IMR-90 (cell line): ENCODE measurements around the gene RARS2. TPM values are rescaled to one million over a fixed set of nuclear protein-coding genes. Genes with fewer than 3 reads are reported as not detected.

Experiments
- ATAC-seq: fragments of 200-7000 bp; cut with Tn5 transposase; 2 replicates; pipeline ENCODE4 v1.9.1; 2020; ENCODE audit warnings: low read depth, mild to moderate bottlenecking, moderate library complexity
- BruUV-seq: library from RNA; stranded (reverse); fragments of 400-500 nt; replicated peaks from 2 replicates; lab custom pipeline; 2021; lab: Mats Ljungman, UMichigan
- CTCF ChIA-PET: fragments of 300-600 bp; formaldehyde crosslinking; extraction: SDS; loops from one replicate; lab custom pipeline; 2021; ENCODE audit warnings: antibody characterized with exemption; lab: Yijun Ruan, JAX
- POLR2A ChIA-PET: fragments of 300-600 bp; sonication (Branson Sonifier 250); formaldehyde crosslinking; loops from one replicate; lab custom pipeline; 2022; ENCODE audit warnings: antibody characterized with exemption; ENCODE audit not compliant: unreplicated experiment; lab: Charles Lee
- DNase-seq: peaks from one replicate; pipeline ENCODE4 v3.0.0; 2013
- H2AFZ ChIP-seq: replicated peaks from 2 replicates; pipeline ENCODE3; 2013; ENCODE audit warnings: low read length, mild to moderate bottlenecking; ENCODE audit not compliant: poor library complexity
- H2AK5ac ChIP-seq: 2 replicates; pipeline ENCODE4 v1.6.1; 2013; ENCODE audit warnings: low read depth, low read length, inconsistent platforms
- H2AK9ac ChIP-seq: replicated peaks from 2 replicates; pipeline ENCODE3; 2013; ENCODE audit warnings: mild to moderate bottlenecking, low read depth, low read length, moderate library complexity; ENCODE audit not compliant: poor library complexity
- H2BK120ac ChIP-seq: 2 replicates; pipeline ENCODE4 v1.6.1; 2013; ENCODE audit warnings: low read depth, low read length, inconsistent platforms
- H2BK15ac ChIP-seq: 3 replicates; pipeline ENCODE4 v1.6.1; 2013; ENCODE audit warnings: low read depth, low read length, inconsistent platforms
- H2BK20ac ChIP-seq: 2 replicates; pipeline ENCODE4 v1.6.1; 2013; ENCODE audit warnings: low read depth, mild to moderate bottlenecking, inconsistent platforms, low read length, moderate library complexity
- H2BK5ac ChIP-seq: 2 replicates; pipeline ENCODE4 v1.6.1; 2013; ENCODE audit warnings: mild to moderate bottlenecking, low read depth, low read length, inconsistent platforms; ENCODE audit not compliant: poor library complexity, severe bottlenecking
- H3K14ac ChIP-seq: replicated peaks from 2 replicates; pipeline ENCODE4 v1.6.1; 2013; ENCODE audit warnings: low read depth, low read length, inconsistent platforms
- H3K18ac ChIP-seq: 2 replicates; pipeline ENCODE4 v1.6.1; 2013; ENCODE audit warnings: low read depth, low read length, control low read depth
- H3K23ac ChIP-seq: 2 replicates; pipeline ENCODE4 v1.6.1; 2013; ENCODE audit warnings: low read depth, low read length, inconsistent platforms
- H3K27ac ChIP-seq: 2 replicates; pipeline ENCODE4 v1.5.1; 2013; ENCODE audit warnings: mild to moderate bottlenecking, control low read depth, low read length; ENCODE audit not compliant: insufficient read depth
- H3K27me3 ChIP-seq: 2 replicates; pipeline ENCODE4 v1.6.1; 2013; ENCODE audit warnings: low read length; ENCODE audit not compliant: control insufficient read depth, insufficient read depth
- H3K36me3 ChIP-seq: 2 replicates; pipeline ENCODE4 v1.6.1; 2013; ENCODE audit warnings: low read length, mixed read lengths; ENCODE audit not compliant: control insufficient read depth, insufficient read depth
- H3K4ac ChIP-seq: 2 replicates; pipeline ENCODE4 v1.6.1; 2013; ENCODE audit warnings: low read depth, low read length, inconsistent platforms
- H3K4me1 ChIP-seq: 2 replicates; pipeline ENCODE4 v1.6.1; 2013; ENCODE audit warnings: low read length, mixed read lengths; ENCODE audit not compliant: control insufficient read depth, insufficient read depth
- H3K4me2 ChIP-seq: 2 replicates; pipeline ENCODE4 v1.6.1; 2013; ENCODE audit warnings: low read depth, mild to moderate bottlenecking, control low read depth, low read length, moderate library complexity
- H3K4me3 ChIP-seq: 2 replicates; pipeline ENCODE4 v1.5.1; 2013; ENCODE audit warnings: low read depth, mild to moderate bottlenecking, control low read depth, low read length, moderate library complexity; ENCODE audit not compliant: insufficient read depth
- H3K56ac ChIP-seq: 2 replicates; pipeline ENCODE4 v1.6.1; 2013; ENCODE audit warnings: low read length, inconsistent platforms; ENCODE audit not compliant: insufficient read depth; ENCODE audit errors: extremely low read depth
- H3K79me1 ChIP-seq, 2 experiments: 2 replicates each; pipeline ENCODE4 v1.6.1; 2013; ENCODE audit warnings: low read length in 2 of 2, inconsistent platforms in 1 of 2, low read depth in 1 of 2
- H3K9ac ChIP-seq: 2 replicates; pipeline ENCODE4 v1.6.1; 2013; ENCODE audit warnings: low read depth, low read length, control low read depth
- H3K9me1 ChIP-seq: 2 replicates; pipeline ENCODE4 v1.6.1; 2013; ENCODE audit warnings: low read length, inconsistent platforms; ENCODE audit not compliant: insufficient read depth
- H3K9me3 ChIP-seq: 2 replicates; pipeline ENCODE4 v1.6.1; 2013; ENCODE audit warnings: low read length; ENCODE audit not compliant: control insufficient read depth, insufficient read depth
- H4K20me1 ChIP-seq: 2 replicates; pipeline ENCODE4 v1.6.1; 2013; ENCODE audit warnings: low read length, inconsistent platforms; ENCODE audit not compliant: insufficient read depth
- H4K5ac ChIP-seq: 2 replicates; pipeline ENCODE4 v1.6.1; 2013; ENCODE audit warnings: mild to moderate bottlenecking, low read depth, low read length, control low read depth
- H4K8ac ChIP-seq, 2 experiments: 2 replicates each; pipeline ENCODE4 v1.6.1; 2013; ENCODE audit warnings: low read depth in 2 of 2, low read length in 2 of 2, control low read depth in 1 of 2, inconsistent platforms in 1 of 2
- H4K91ac ChIP-seq: 2 replicates; pipeline ENCODE4 v1.6.1; 2013; ENCODE audit warnings: low read depth, low read length, inconsistent platforms; ENCODE audit not compliant: insufficient read depth
- BHLHE40 ChIP-seq: fragments of 150-350 bp; IDR thresholded peaks from 2 replicates; pipeline ENCODE4 v1.6.1; 2016; ENCODE audit warnings: mild to moderate bottlenecking, low read depth, low read length
- CEBPB ChIP-seq: IDR thresholded peaks from 2 replicates; pipeline ENCODE4 v1.6.1; 2012; ENCODE audit warnings: low read depth, low read length, improper control_type of control experiment
- CHD1 ChIP-seq: IDR thresholded peaks from 2 replicates; pipeline ENCODE4 v1.6.1; 2012; ENCODE audit warnings: low read depth, low read length, improper control_type of control experiment
- CTCF ChIP-seq: conservative IDR thresholded peaks from 2 replicates; pipeline ENCODE4 v1.5.1; 2012; ENCODE audit warnings: mild to moderate bottlenecking, low read depth, low read length, improper control_type of control experiment
- ELK1 ChIP-seq: fragments of 150-350 bp; IDR thresholded peaks from 2 replicates; pipeline ENCODE4 v1.6.1; 2016; ENCODE audit warnings: low read depth, mild to moderate bottlenecking, low read length, moderate library complexity, borderline replicate concordance
- FOS ChIP-seq: fragments of 150-350 bp; IDR thresholded peaks from 2 replicates; pipeline ENCODE4 v1.6.1; 2016; ENCODE audit warnings: low read depth, low read length
- MAFK ChIP-seq: IDR thresholded peaks from 2 replicates; pipeline ENCODE4 v1.6.1; 2012; ENCODE audit warnings: low read depth, low read length, improper control_type of control experiment
- MAZ ChIP-seq: IDR thresholded peaks from 2 replicates; pipeline ENCODE4 v1.6.1; 2012; ENCODE audit warnings: low read depth, mild to moderate bottlenecking, low read length, improper control_type of control experiment, moderate library complexity, borderline replicate concordance
- MXI1 ChIP-seq: IDR thresholded peaks from 2 replicates; pipeline ENCODE4 v1.6.1; 2012; ENCODE audit warnings: low read depth, mild to moderate bottlenecking, low read length, moderate library complexity, borderline replicate concordance
- NFE2L2 ChIP-seq: fragments of 150-350 bp; IDR thresholded peaks from 2 replicates; pipeline ENCODE4 v1.6.1; 2016; ENCODE audit warnings: low read depth, mild to moderate bottlenecking, low read length
- POLR2A ChIP-seq: IDR thresholded peaks from 2 replicates; pipeline ENCODE4 v1.6.1; 2012; ENCODE audit warnings: mild to moderate bottlenecking, low read depth, low read length
- RAD21 ChIP-seq: IDR thresholded peaks from 2 replicates; pipeline ENCODE4 v1.6.1; 2012; ENCODE audit warnings: low read length, improper control_type of control experiment
- RCOR1 ChIP-seq: IDR thresholded peaks from 2 replicates; pipeline ENCODE4 v1.6.1; 2012; ENCODE audit warnings: mild to moderate bottlenecking, low read length, improper control_type of control experiment; ENCODE audit not compliant: insufficient replicate concordance
- RFX5 ChIP-seq: IDR thresholded peaks from 2 replicates; pipeline ENCODE4 v1.8.0; 2012; ENCODE audit warnings: low read depth, mild to moderate bottlenecking, low read length, moderate library complexity
- SMC3 ChIP-seq: fragments of 150-350 bp; IDR thresholded peaks from 2 replicates; pipeline ENCODE4 v1.6.1; 2016; ENCODE audit warnings: low read depth, mild to moderate bottlenecking, antibody characterized with exemption, low read length, moderate library complexity
- USF2 ChIP-seq: fragments of 150-350 bp; IDR thresholded peaks from 2 replicates; pipeline ENCODE4 v1.6.1; 2017; ENCODE audit warnings: mild to moderate bottlenecking, antibody characterized with exemption, low read length, low read depth
- WGBS, 2 experiments: methylation state at CpG; one replicate each; pipeline versions ENCODE4 v1.1.5 to v1.1.7; 2013; ENCODE audit warnings: missing lambda C conversion rate in 2 of 2; ENCODE audit not compliant: insufficient read length in 1 of 2; ENCODE audit errors: extremely low coverage in 2 of 2; 5-methylcytosine and 5-hydroxymethylcytosine counted together
- dilution Hi-C: fragments of 300-500 bp; cut with HindIII; formaldehyde crosslinking; loops from one replicate; pipeline ENCODE4 v1.14.3; 2018; ENCODE audit warnings: low sequenced_read_pairs; ENCODE audit not compliant: unreplicated experiment
- in situ Hi-C: fragments of 300-500 bp; cut with MboI; formaldehyde crosslinking; loops from 3 replicates; pipeline ENCODE4 v1.14.3; 2019; ENCODE audit warnings: low sequenced_read_pairs, inconsistent platforms, mixed read lengths
- intact Hi-C: fragments of 100-400 bp; cut with micrococcal nuclease; formaldehyde crosslinking; loops from 2 replicates; pipeline ENCODE4 v1.10.0; 2022
- polyA plus RNA-seq, 3 experiments: library from polyadenylated mRNA; depleted of rRNA; stranded (reverse); fragments of >200 nt; gene quantifications; 2 replicates each; pipeline ENCODE4 v1.2.3, GENCODE V29; 2012; ENCODE audit warnings: low replicate concordance in 1 of 3
- total RNA-seq: library from RNA; depleted of rRNA; stranded (reverse); fragments of >200 nt; gene quantifications from 2 replicates; pipeline ENCODE4 v1.2.3, GENCODE V29; 2012

Gene RARS2
- total and polyA plus RNA-seq, 2 of the 4 experiments (the other 2 are of a cell fraction), result 19.9 to 33.0 TPM

- Histone ChIP-seq H2BK5ac (no peak overlapping the region), H4K5ac (no peak overlapping the region), H3K18ac (no peak overlapping the region), H2BK120ac (no peak overlapping the region), H3K23ac (no peak overlapping the region), H4K8ac (no peak overlapping the region), H2BK15ac (no peak overlapping the region), H3K4me2 (no peak overlapping the region), H2AK9ac (no peak overlapping the region), H2AK5ac (no peak overlapping the region), H3K27me3 (no peaks in the 10 kb centered on the region), H3K27ac (no peak overlapping the region), H4K91ac (no peak overlapping the region), H3K4ac (no peak overlapping the region), H3K9me3 (no peaks in the 10 kb centered on the region), H2AFZ (no peak overlapping the region), H3K9me1 (no peaks in the 10 kb centered on the region), H3K56ac (no peak overlapping the region), H3K79me1 (no peaks in the 10 kb centered on the region), H3K14ac (no peak overlapping the region), H3K4me1 (no peaks in the 10 kb centered on the region), H3K36me3 (peaks cover 10% of the 10 kb centered on the region), H3K4me3 (no peak overlapping the region), H2BK20ac (no peak overlapping the region), H4K20me1 (no peaks in the 10 kb centered on the region), H3K9ac (no peak overlapping the region)
- TF ChIP-seq ELK1, result no peak
- TF ChIP-seq POLR2A, result no peak
- TF ChIP-seq NFE2L2, result no peak
- TF ChIP-seq CHD1, result no peak
- TF ChIP-seq RAD21, result no peak
- TF ChIP-seq MAZ, result no peak
- no peak for TF ChIP-seq MXI1
- TF ChIP-seq USF2, result no peak
- no peak for TF ChIP-seq CEBPB
- no peak for TF ChIP-seq MAFK
- no peak for TF ChIP-seq RFX5
- TF ChIP-seq BHLHE40, result no peak
- no peak for TF ChIP-seq CTCF
- no peak for TF ChIP-seq RCOR1
- TF ChIP-seq SMC3, result no peak
- no peak for TF ChIP-seq FOS
- 60% methylated on average over 1 of the region's 2 CpGs; no CpG with 5 or more reads in 1 of the 2 experiments for WGBS, 2 experiments
- BruUV-seq, result no TSS peak
- dilution Hi-C loops (no loop called here), intact Hi-C loops (no loop called here), in situ Hi-C loops (no loop called here)
- ChIA-PET POLR2A (no interaction called here), CTCF (no interaction called here)
- ATAC-seq, result no peak
- no peak for DNase-seq
Measured at GRCh38 chr6:87606199-87606598, 16.4 kb upstream of the RARS2 start.
